Hepatocyte (in vitro differentiated cells): ENCODE results near the gene DHRS11.

Experiments
- CTCF ChIP-seq: fragments of 200-600 bp; sonication (generic); IDR thresholded peaks from 2 replicates; pipeline ENCODE4 v1.5.1; 2016; ENCODE audit warnings: antibody characterized with exemption, mild to moderate bottlenecking; ENCODE audit not compliant: poor library complexity
- EZH2 ChIP-seq: fragments of 200-600 bp; sonication (generic); IDR thresholded peaks from 2 replicates; pipeline ENCODE4 v1.6.1; 2016; ENCODE audit warnings: antibody characterized with exemption, mild to moderate bottlenecking, borderline replicate concordance

GRCh38 chr17:36608794-36609497 lies 17.3 kb downstream of the DHRS11 start:
- TF ChIP-seq CTCF = peak; percentile 47
- no peak for TF ChIP-seq EZH2
